Measurements from ENCODE around the gene DDX27. TPM values are rescaled to one million over a fixed set of nuclear protein-coding genes. Genes with fewer than 3 reads are reported as not detected.

DDX27 gene
- total and polyA plus RNA-seq, 2 of the 13 experiments (the other 11 are each of a cell fraction or from before 2014, with no cell fraction given): 42.6 to 72.8 TPM

GRCh38 chr20:49278036-49278817 is 59.0 kb downstream of the DDX27 start, which contains the start of gene ZNFX1 (continued):
- TF ChIP-seq AHDC1 (CRISPR knock-in tag; IDR thresholded peaks at IDR 0.05; ENCODE audit: borderline replicate concordance): peak; percentile 23; the same call in 1 of the 2 replicates
- peak; percentile 84 for TF ChIP-seq JUN (CRISPR knock-in tag; IDR thresholded peaks at IDR 0.05)
- peak; percentile 98 for TF ChIP-seq HBP1 (CRISPR knock-in tag; IDR thresholded peaks at IDR 0.05; ENCODE audit: low read depth)
- TF ChIP-seq HNF4G (IDR thresholded peaks at IDR 0.05; ENCODE audit: borderline replicate concordance, low read depth, low read length): peak; percentile 48; the same call in 1 of the 2 replicates
- no peak; the same call in none of the 2 replicates for TF ChIP-seq HNF4G (CRISPR knock-in tag; IDR thresholded peaks at IDR 0.05; ENCODE audit: borderline replicate concordance, low read depth)
- TF ChIP-seq BRCA1 (CRISPR knock-in tag; IDR thresholded peaks at IDR 0.05): peak; percentile 94
- peak; percentile 82; the same call in 1 of the 2 replicates for TF ChIP-seq ZBTB37 (CRISPR knock-in tag; IDR thresholded peaks at IDR 0.05)
- TF ChIP-seq ZBTB1 (CRISPR knock-in tag; IDR thresholded peaks at IDR 0.05; ENCODE audit: borderline replicate concordance): peak; percentile 76; the same call in 1 of the 2 replicates
- TF ChIP-seq MYPOP (CRISPR knock-in tag; IDR thresholded peaks at IDR 0.05): peak; percentile 85
- TF ChIP-seq ZSCAN9 (CRISPR knock-in tag; IDR thresholded peaks at IDR 0.05; ENCODE audit: borderline replicate concordance): peak; percentile 95
- TF ChIP-seq FOXA1 (IDR thresholded peaks at IDR 0.05): no peak
- TF ChIP-seq FOXA1 (CRISPR knock-in tag; IDR thresholded peaks at IDR 0.05): peak; percentile 42; the same call in 1 of the 2 replicates
- no peak for TF ChIP-seq HNRNPUL1 (IDR thresholded peaks at IDR 0.05; ENCODE audit: low read depth, low read length)
